Naive thymus-derived CD4-positive, alpha-beta T cell (primary cell): ENCODE data around the gene ATXN3. TPM values are rescaled to one million over a fixed set of nuclear protein-coding genes. Genes with fewer than 3 reads are reported as not detected.
"Not testable (repeated sequence)": the region's sequence is repeated elsewhere in the genome, so short reads cannot be mapped to it uniquely, and the experiment has no call there.

Experiments
- ATAC-seq: fragments of 150-1000 bp; cut with Tn5 transposase; 2 replicates; pipeline ENCODE4 v1.10.0; 2021; ENCODE audit warnings: mild to moderate bottlenecking, moderate library complexity
- CTCF ChIA-PET: fragments of 350-600 bp; sonication (Branson Sonifier 250); formaldehyde crosslinking; loops from one replicate; lab custom pipeline; 2021; ENCODE audit warnings: antibody characterized with exemption; lab: Charles Lee
- POLR2A ChIA-PET: fragments of 350-600 bp; sonication (Branson Sonifier 250); formaldehyde crosslinking; loops from one replicate; lab custom pipeline; 2021; ENCODE audit warnings: antibody characterized with exemption, inconsistent platforms; lab: Charles Lee
- DNase-seq, 9 donors: peaks; one replicate each; pipeline versions ENCODE4 v3.0.0 to v3.0.0-alpha.2; 2020 to 2022; ENCODE audit warnings: mixed read lengths in 1 of 9
- H3K27ac ChIP-seq: one replicate; pipeline ENCODE4 v1.7.0; 2013; ENCODE audit warnings: mild to moderate bottlenecking, low read depth, low read length, moderate library complexity
- H3K27me3 ChIP-seq, 2 donors: one replicate each; pipeline ENCODE4 v1.7.0; 2013; ENCODE audit warnings: low read length in 2 of 2, mild to moderate bottlenecking in 2 of 2, moderate library complexity in 2 of 2; ENCODE audit not compliant: control insufficient read depth in 2 of 2, insufficient read depth in 2 of 2
- H3K36me3 ChIP-seq, 3 experiments: 1 replicate in 2 of 3; 2 replicates in 1 of 3; pipeline ENCODE4 v1.7.0; 2013; ENCODE audit warnings: low read length in 3 of 3, mild to moderate bottlenecking in 3 of 3, moderate library complexity in 1 of 3; ENCODE audit not compliant: insufficient read depth in 3 of 3, control insufficient read depth in 2 of 3
- H3K4me1 ChIP-seq, 2 donors: one replicate each; pipeline ENCODE4 v1.7.0; 2013; ENCODE audit warnings: low read length in 2 of 2, mild to moderate bottlenecking in 2 of 2, moderate library complexity in 1 of 2; ENCODE audit not compliant: control insufficient read depth in 2 of 2, insufficient read depth in 2 of 2
- H3K4me3 ChIP-seq: 2 replicates; pipeline ENCODE4 v1.7.0; 2013; ENCODE audit warnings: mild to moderate bottlenecking, low read length
- H3K9me3 ChIP-seq, 3 experiments: 1 replicate in 2 of 3; 2 replicates in 1 of 3; pipeline ENCODE4 v1.7.0; 2013; ENCODE audit warnings: low read length in 3 of 3; ENCODE audit not compliant: control insufficient read depth in 2 of 3
- H3K27ac Mint-ChIP-seq, 9 donors: one replicate each; pipeline ENCODE4 v1.8.0; 2020 to 2022; ENCODE audit warnings: mixed read lengths in 9 of 9, mild to moderate bottlenecking in 8 of 9, moderate library complexity in 5 of 9, inconsistent platforms in 2 of 9
- H3K27me3 Mint-ChIP-seq, 5 donors: one replicate each; pipeline ENCODE4 v1.8.0; 2021 to 2022; ENCODE audit warnings: mixed read lengths in 5 of 5, mild to moderate bottlenecking in 1 of 5
- H3K36me3 Mint-ChIP-seq, 5 donors: one replicate each; pipeline ENCODE4 v1.8.0; 2020 to 2022; ENCODE audit warnings: mixed read lengths in 5 of 5, mild to moderate bottlenecking in 3 of 5, inconsistent platforms in 1 of 5
- H3K4me1 Mint-ChIP-seq, 7 donors: one replicate each; pipeline ENCODE4 v1.8.0; 2020 to 2022; ENCODE audit warnings: mixed read lengths in 7 of 7, mild to moderate bottlenecking in 3 of 7, inconsistent platforms in 1 of 7
- H3K4me3 Mint-ChIP-seq, 10 donors: one replicate each; pipeline ENCODE4 v1.8.0; 2020 to 2022; ENCODE audit warnings: mild to moderate bottlenecking in 10 of 10, mixed read lengths in 10 of 10, moderate library complexity in 6 of 10, inconsistent platforms in 2 of 10
- H3K9me3 Mint-ChIP-seq, 11 donors: one replicate each; pipeline ENCODE4 v1.8.0; 2020 to 2022; ENCODE audit warnings: mixed read lengths in 11 of 11, mild to moderate bottlenecking in 4 of 11, inconsistent platforms in 1 of 11, moderate library complexity in 1 of 11
- intact Hi-C, 2 donors: fragments of 100-400 bp; cut with micrococcal nuclease; formaldehyde crosslinking; loops; one replicate each; pipeline ENCODE4 v1.15.1; 2023
- polyA plus RNA-seq, 2 donors: library from polyadenylated mRNA; unstranded; fragments of 300-500 nt; fragmentation: Illumina TruSeq; gene quantifications; one replicate each; pipeline ENCODE4 v1.2.3, GENCODE V29; 2021
- total RNA-seq, 6 experiments: library from RNA in 5 of 6; stranded (reverse) in 5 of 6; gene quantifications; 1 replicate in 5 of 6; 2 replicates in 1 of 6; pipeline ENCODE4 v1.2.3 and lab custom pipeline; 2021 to 2026

ATXN3 gene
- total and polyA plus RNA-seq, 7 experiments from 2014 or later, result 15.5 to 54.9 (median 31.2) TPM

DNA sequence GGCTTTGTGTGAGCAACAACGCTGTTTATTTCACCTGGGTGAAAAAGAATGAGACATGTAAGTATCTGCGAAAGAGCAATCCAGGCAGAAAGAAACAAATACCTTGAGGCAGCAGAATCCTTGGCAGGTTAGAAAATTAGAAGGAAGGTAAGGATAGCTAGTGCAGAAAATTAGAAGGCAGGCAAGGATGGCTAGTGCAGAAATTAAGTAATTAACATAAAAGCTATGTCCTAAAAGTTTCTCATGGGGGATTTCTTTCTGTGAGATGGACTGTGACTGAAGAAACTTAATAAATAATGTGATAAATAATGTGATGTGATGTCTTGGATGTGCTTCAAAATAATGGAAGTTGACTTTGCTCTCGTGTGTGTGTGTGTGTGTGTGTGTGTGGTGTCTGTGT is 56.6 kb downstream of the ATXN3 start:
- no peak for ATAC-seq
- Mint-ChIP-seq H3K27ac (peak overlapping the region in 2 of 9 donors; percentile 7 to 11), H3K4me3 (no peak overlapping the region), H3K9me3 (peaks cover 2 to 17% (median 10%) of the 10 kb centered on the region in 11 donors), H3K4me1 (peaks cover 0 to 9% (median 0%) of the 10 kb centered on the region in 7 donors), H3K27me3 (no peaks in the 10 kb centered on the region), H3K36me3 (peaks cover 14 to 30% (median 25%) of the 10 kb centered on the region in 5 donors)
- H3K27ac ChIP-seq, result no peak overlapping the region
- intact Hi-C loops, result no loop called here
- peaks cover 0 to 4% (median 0%) of the 10 kb centered on the region in 3 experiments for H3K9me3 ChIP-seq
- CTCF ChIA-PET, result interaction anchor here (0.8 to 1.2 kb wide), 2 partner anchors 10 to 16 kb away, joined by 3 to 5 read pairs; partner anchors contain the start of gene TRIP11
- DNase-seq, result no peak
- H3K4me3 ChIP-seq, result no peak overlapping the region
- H3K36me3 ChIP-seq, result peaks cover 0 to 7% (median 0%) of the 10 kb centered on the region in 3 experiments
- POLR2A ChIA-PET, result interaction anchor here (0.7 kb wide), 1 partner anchor 1410 kb away, joined by 3 read pairs; no protein-coding TSS in a partner anchor
- H3K4me1 ChIP-seq, result no peaks in the 10 kb centered on the region
- no peaks in the 10 kb centered on the region for H3K27me3 ChIP-seq

DNA sequence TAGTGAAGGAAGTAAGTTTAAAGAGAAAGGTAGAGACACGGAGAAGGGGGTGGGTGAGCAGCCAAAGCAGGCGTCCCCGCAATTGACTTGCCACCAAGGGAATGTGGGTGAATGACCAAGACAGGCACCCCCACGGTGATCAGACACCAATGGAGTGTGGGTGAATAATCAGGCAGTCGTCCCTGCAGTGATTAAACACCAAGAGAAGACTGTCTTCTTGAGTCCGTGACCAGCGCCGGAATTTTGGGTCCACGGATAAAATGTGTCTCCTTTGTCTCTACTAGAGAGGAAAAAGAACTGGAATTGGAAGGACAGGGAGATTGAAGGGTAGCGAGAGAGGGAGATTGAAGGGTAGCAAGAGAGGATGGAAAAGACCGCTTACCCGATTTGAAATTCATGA is 57.2 kb downstream of the ATXN3 start:
- not testable (repeated sequence) for H3K27ac Mint-ChIP-seq, ATAC-seq

GRCh38 chr14:92045904-92046303 is 60.5 kb downstream of the ATXN3 start:
- H3K27ac Mint-ChIP-seq, H3K9me3 ChIP-seq, DNase-seq, ATAC-seq, H3K4me3 ChIP-seq, H3K36me3 ChIP-seq, H3K27me3 ChIP-seq, H3K4me1 Mint-ChIP-seq, CTCF ChIA-PET, H3K4me3 Mint-ChIP-seq, H3K27me3 Mint-ChIP-seq, intact Hi-C loops, H3K27ac ChIP-seq, H3K4me1 ChIP-seq: not testable (repeated sequence)
- Mint-ChIP-seq H3K9me3 (peaks cover 2 to 17% (median 10%) of the 10 kb centered on the region in 11 donors), H3K36me3 (peaks cover 14 to 25% (median 24%) of the 10 kb centered on the region in 5 donors)
- POLR2A ChIA-PET, result interaction anchor here (0.6 kb wide), 1 partner anchor 753 kb away, joined by 4 read pairs; no protein-coding TSS in a partner anchor

More for the DNA sequence above, 57.2 kb downstream of the ATXN3 start:
- H3K36me3 ChIP-seq, H3K4me1 ChIP-seq, H3K4me3 ChIP-seq, DNase-seq, H3K27me3 ChIP-seq, H3K9me3 ChIP-seq, H3K4me1 Mint-ChIP-seq, H3K27ac ChIP-seq, intact Hi-C loops, H3K4me3 Mint-ChIP-seq, H3K27me3 Mint-ChIP-seq: not testable (repeated sequence)
- CTCF ChIA-PET, result interaction anchor here (1.2 kb wide), 1 partner anchor 9 kb away, joined by 5 read pairs; the partner anchor contains the start of gene TRIP11
- H3K36me3 Mint-ChIP-seq, result peaks cover 14 to 30% (median 25%) of the 10 kb centered on the region in 5 donors
- POLR2A ChIA-PET, result interaction anchor here (0.7 kb wide), 1 partner anchor 1409 kb away, joined by 3 read pairs; no protein-coding TSS in a partner anchor
- H3K9me3 Mint-ChIP-seq, result peaks cover 2 to 17% (median 10%) of the 10 kb centered on the region in 11 donors

GRCh38 chr14:92041766-92042165 is 64.6 kb downstream of the ATXN3 start:
- H3K27me3 ChIP-seq, H3K36me3 ChIP-seq, H3K27me3 Mint-ChIP-seq, H3K9me3 ChIP-seq, H3K36me3 Mint-ChIP-seq, ATAC-seq, DNase-seq, H3K4me3 ChIP-seq, H3K9me3 Mint-ChIP-seq, CTCF ChIA-PET: not testable (repeated sequence)
- peaks cover 0 to 40% (median 25%) of the 10 kb centered on the region in 7 donors for H3K4me1 Mint-ChIP-seq
- peak overlapping the region; percentile 84 for H3K27ac ChIP-seq
- POLR2A ChIA-PET, result interaction anchor here (2.6 kb wide), 1 partner anchor 532 kb away, joined by 13 read pairs; the partner anchor contains the start of gene PPP4R3A
- peaks cover 17 to 18% of the 10 kb centered on the region in 2 donors for H3K4me1 ChIP-seq
- intact Hi-C loops, result loop anchor here (2.0 to 5.0 kb wide), 4 partner anchors 17 to 1283 kb away; no protein-coding TSS in a partner anchor
- H3K4me3 Mint-ChIP-seq, result peak overlapping the region in 3 of 10 donors; percentile 18 to 99 (median 56)
- peak overlapping the region in 4 of 9 donors; percentile 57 to 98 (median 84) for H3K27ac Mint-ChIP-seq

DNA sequence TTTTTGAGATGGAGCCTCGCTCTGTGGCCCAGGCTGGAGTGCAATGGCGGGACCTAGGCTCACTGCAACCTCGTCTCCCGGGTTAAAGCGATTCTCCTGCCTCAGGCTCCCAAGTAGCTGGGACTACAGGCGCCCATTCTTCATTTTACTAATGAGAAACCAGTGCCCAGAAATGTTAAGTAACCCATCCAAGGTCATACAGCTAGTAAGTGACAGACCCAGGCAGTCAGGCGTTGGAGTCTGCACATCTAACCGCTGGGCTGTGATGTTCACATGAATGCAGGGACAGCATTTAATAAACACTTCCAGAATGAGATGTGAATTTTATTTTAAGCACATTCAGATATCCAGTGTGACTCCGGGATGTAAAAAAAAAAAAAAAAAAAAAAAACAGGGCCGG is 65.2 kb downstream of the ATXN3 start:
- H3K4me1 Mint-ChIP-seq, result peaks cover 0 to 46% (median 29%) of the 10 kb centered on the region in 7 donors
- no peaks in the 10 kb centered on the region for H3K27me3 Mint-ChIP-seq
- H3K27ac ChIP-seq, result peak overlapping the region; percentile 84
- peaks cover 17 to 18% of the 10 kb centered on the region in 2 donors for H3K4me1 ChIP-seq
- ATAC-seq (no peak), DNase-seq (no peak)
- peaks cover 0 to 2% (median 0%) of the 10 kb centered on the region in 11 donors for H3K9me3 Mint-ChIP-seq
- H3K4me3 Mint-ChIP-seq, result peak overlapping the region in 8 of 10 donors; percentile 14 to 99 (median 94)
- H3K4me3 ChIP-seq, result peak overlapping the region; percentile 86
- peaks cover 0 to 10% (median 5%) of the 10 kb centered on the region in 5 donors for H3K36me3 Mint-ChIP-seq
- peaks cover 0 to 2% (median 0%) of the 10 kb centered on the region in 3 experiments for H3K36me3 ChIP-seq
- H3K27me3 ChIP-seq, result no peaks in the 10 kb centered on the region
- POLR2A ChIA-PET, result interaction anchor here (0.8 to 2.6 kb wide), 8 partner anchors 14 to 531 kb away, joined by 3 to 36 read pairs (median 7); partner anchors contain the start of genes CPSF2, NDUFB1, PPP4R3A and TC2N
- CTCF ChIA-PET, result interaction anchor here (0.6 to 1.0 kb wide), 2 partner anchors 44 to 702 kb away, joined by 3 to 7 read pairs; no protein-coding TSS in a partner anchor
- H3K9me3 ChIP-seq, result peaks cover 0 to 4% (median 0%) of the 10 kb centered on the region in 3 experiments
- H3K27ac Mint-ChIP-seq, result peak overlapping the region in 7 of 9 donors; percentile 10 to 98 (median 97)
- intact Hi-C loops, result loop anchor here (2.0 to 5.0 kb wide), 4 partner anchors 18 to 1282 kb away; no protein-coding TSS in a partner anchor

GRCh38 chr14:92040431-92041051 is 65.8 kb downstream of the ATXN3 start:
- peaks cover 0 to 50% (median 33%) of the 10 kb centered on the region in 7 donors for H3K4me1 Mint-ChIP-seq
- peak overlapping the region in 7 of 9 donors; percentile 96 to 100 (median 98) for H3K27ac Mint-ChIP-seq

More at GRCh38 chr14:92040431-92041051, 65.8 kb downstream of the ATXN3 start:
- ChIA-PET POLR2A (interaction anchor here (0.7 to 2.6 kb wide), 25 partner anchors 12 to 752 kb away, joined by 3 to 36 read pairs (median 4); partner anchors contain the start of genes ATXN3, CPSF2, NDUFB1 and PPP4R3A), CTCF (interaction anchor here (0.6 to 1.6 kb wide), 6 partner anchors 9 to 703 kb away, joined by 3 to 11 read pairs (median 6); partner anchors contain the start of gene ATXN3)
- Histone ChIP-seq H3K36me3 (peaks cover 0 to 2% (median 0%) of the 10 kb centered on the region in 3 experiments), H3K9me3 (no peaks in the 10 kb centered on the region), H3K27ac (peak overlapping the region; percentile 84), H3K27me3 (no peaks in the 10 kb centered on the region), H3K4me3 (peak overlapping the region; percentile 86), H3K4me1 (peaks cover 20 to 21% of the 10 kb centered on the region in 2 donors)
- Mint-ChIP-seq H3K36me3 (peaks cover 0 to 10% (median 5%) of the 10 kb centered on the region in 5 donors), H3K4me3 (peak overlapping the region; percentile 91 to 99 (median 96)), H3K9me3 (peaks cover 0 to 2% (median 0%) of the 10 kb centered on the region in 11 donors), H3K27me3 (no peaks in the 10 kb centered on the region)
- ATAC-seq, result no peak
- intact Hi-C loops, result loop anchor here (1.0 to 5.0 kb wide), 9 partner anchors 18 to 1656 kb away; partner anchors contain the start of genes ATXN3 (in 2 of the 2), CPSF2 (in 2 of the 2), NDUFB1 (in 2 of the 2) and PPP4R3A (in 2 of the 2)
- peak in 1 of 9 donors; percentile 13 for DNase-seq
